ENCODE measurements around the gene C1QTNF8. TPM values are rescaled to one million over a fixed set of nuclear protein-coding genes. Genes with fewer than 3 reads are reported as not detected.

The C1QTNF8 gene
- total RNA-seq, 2 experiments from 2014 or later = not detected

- Mint-ChIP-seq H3K4me3 (no peak overlapping the region), H3K36me3 (peaks cover 4% of the 10 kb centered on the region), H3K4me1 (peaks cover 5% of the 10 kb centered on the region), H3K9me3 (ENCODE audit: low read depth) (no peaks in the 10 kb centered on the region), H3K27me3 (peaks cover 25% of the 10 kb centered on the region), H3K27ac (no peak overlapping the region)
- no peak for ATAC-seq
- no peak for DNase-seq
- CTCF ChIA-PET = no interaction called here
Observed at GRCh38 chr16:1066584-1067172, 29.4 kb downstream of the C1QTNF8 start.

DNA sequence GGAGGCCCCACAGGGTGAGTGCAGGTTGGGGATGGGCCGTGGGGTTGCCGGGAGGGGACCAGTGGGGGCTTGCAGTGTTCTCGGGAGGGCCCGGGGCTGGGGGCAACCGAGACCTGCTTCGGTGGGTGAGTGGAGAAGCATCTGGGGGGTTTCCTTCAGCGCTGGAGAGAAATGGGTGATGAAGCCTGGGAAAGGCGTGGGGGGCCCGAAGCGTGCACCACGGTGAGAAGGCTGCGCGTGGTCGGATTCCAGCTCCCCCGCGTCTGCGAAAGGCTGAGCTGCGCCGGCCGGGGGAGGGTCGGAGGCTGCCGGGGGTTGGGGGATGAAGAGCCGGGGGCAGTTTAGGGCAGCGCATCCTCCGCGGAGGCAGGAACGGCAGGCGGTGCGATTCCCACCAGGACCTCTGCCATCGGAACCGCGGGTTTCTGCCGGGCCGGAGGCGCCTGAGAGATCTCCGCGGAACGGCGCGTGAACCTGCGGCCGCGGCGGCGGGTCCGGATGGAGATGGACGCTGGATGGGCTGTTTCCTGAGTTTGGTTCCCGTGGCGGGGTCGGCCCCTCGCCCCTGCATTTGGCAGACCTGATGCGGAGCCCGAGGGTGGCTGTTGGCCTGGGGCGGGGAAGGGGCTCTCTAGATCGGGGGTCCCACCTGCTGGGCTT lies 30.4 kb downstream of the C1QTNF8 start:
- no peak overlapping the region for H3K4me3 Mint-ChIP-seq
- CTCF ChIA-PET = no interaction called here
- no peak for DNase-seq
- H3K9me3 Mint-ChIP-seq (ENCODE audit: low read depth) = no peaks in the 10 kb centered on the region
- peaks cover 5% of the 10 kb centered on the region for H3K4me1 Mint-ChIP-seq
- peaks cover 23% of the 10 kb centered on the region for H3K27me3 Mint-ChIP-seq
- no peak overlapping the region for H3K27ac Mint-ChIP-seq
- peaks cover 4% of the 10 kb centered on the region for H3K36me3 Mint-ChIP-seq
- no peak for ATAC-seq

DNA sequence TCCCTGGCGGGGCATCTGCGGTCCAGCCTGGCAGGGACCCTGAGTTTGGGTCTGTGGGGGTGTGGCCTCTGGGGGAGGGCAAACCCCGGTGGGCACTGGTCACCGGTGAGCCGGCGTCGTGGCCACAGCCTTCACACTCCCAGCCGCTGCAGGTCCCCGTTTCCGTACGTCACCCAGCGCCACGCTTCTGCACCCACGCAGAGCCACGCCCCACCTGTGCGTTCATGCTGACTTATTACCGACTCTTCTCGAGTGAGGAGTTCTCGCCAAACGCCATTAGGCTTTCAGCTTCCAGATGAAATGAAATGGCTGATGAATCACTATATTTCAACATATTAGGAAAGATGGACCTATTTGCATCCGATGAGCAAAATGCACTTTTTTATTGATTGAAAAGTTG lies 32.3 kb downstream of the C1QTNF8 start:
- peaks cover 4% of the 10 kb centered on the region for H3K9me3 Mint-ChIP-seq (ENCODE audit: low read depth)
- peaks cover 19% of the 10 kb centered on the region for H3K27me3 Mint-ChIP-seq
- H3K36me3 Mint-ChIP-seq = peaks cover 7% of the 10 kb centered on the region
- peaks cover 5% of the 10 kb centered on the region for H3K4me1 Mint-ChIP-seq
- CTCF ChIA-PET = no interaction called here
- DNase-seq (no peak), ATAC-seq (no peak)
- H3K4me3 Mint-ChIP-seq = no peak overlapping the region
- no peak overlapping the region for H3K27ac Mint-ChIP-seq

- Mint-ChIP-seq H3K9me3 (ENCODE audit: low read depth) (peaks cover 4% of the 10 kb centered on the region), H3K4me3 (no peak overlapping the region), H3K27me3 (peaks cover 19% of the 10 kb centered on the region), H3K4me1 (peaks cover 5% of the 10 kb centered on the region), H3K36me3 (peaks cover 7% of the 10 kb centered on the region), H3K27ac (no peak overlapping the region)
- ATAC-seq = no peak
- CTCF ChIA-PET = no interaction called here
- DNase-seq = no peak
Observed at GRCh38 chr16:1062895-1063294, 33.1 kb downstream of the C1QTNF8 start.

DNA sequence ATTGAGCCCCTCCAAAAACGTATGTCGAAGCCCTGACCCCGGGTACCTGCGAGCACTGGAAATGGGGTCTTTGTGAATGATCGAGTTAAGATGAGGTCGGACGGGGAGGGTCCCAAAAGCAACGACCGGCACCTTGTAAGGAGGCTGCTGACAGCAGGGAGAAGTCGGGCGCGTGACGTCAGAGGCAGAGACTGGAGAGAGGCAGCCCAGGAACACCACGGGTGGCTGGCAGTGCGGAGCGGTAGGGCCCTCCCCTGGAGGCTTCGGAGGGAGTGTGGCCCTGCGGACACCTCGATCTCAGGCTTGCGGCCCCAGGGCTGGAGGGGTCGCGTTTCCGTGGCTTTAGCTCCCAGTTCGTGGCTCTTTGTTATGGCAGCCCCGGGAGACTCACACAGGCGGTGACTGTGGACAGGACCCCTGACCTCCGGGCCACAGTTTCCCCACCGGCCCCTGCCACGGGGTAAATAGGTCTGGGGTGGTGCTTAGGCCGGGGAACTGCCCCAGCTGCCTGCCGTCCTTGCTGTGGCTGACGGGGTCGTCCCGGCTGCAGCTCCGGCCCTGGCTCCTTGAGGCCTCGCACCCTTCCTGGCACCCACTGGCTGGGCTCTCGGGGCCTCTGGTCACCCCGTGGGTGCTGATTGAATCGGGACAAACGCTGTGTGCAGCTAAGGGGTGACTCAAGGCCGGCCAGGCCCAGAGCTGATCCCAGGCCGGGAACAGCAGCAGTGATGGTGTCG lies 34.1 kb downstream of the C1QTNF8 start:
- H3K9me3 Mint-ChIP-seq (ENCODE audit: low read depth) = peaks cover 4% of the 10 kb centered on the region
- no peak overlapping the region for H3K4me3 Mint-ChIP-seq
- H3K36me3 Mint-ChIP-seq = peaks cover 3% of the 10 kb centered on the region
- no peak overlapping the region for H3K27ac Mint-ChIP-seq
- no peaks in the 10 kb centered on the region for H3K4me1 Mint-ChIP-seq
- peaks cover 11% of the 10 kb centered on the region for H3K27me3 Mint-ChIP-seq
- DNase-seq (no peak), ATAC-seq (no peak)
- CTCF ChIA-PET = no interaction called here

- Mint-ChIP-seq H3K4me1 (no peaks in the 10 kb centered on the region), H3K36me3 (peaks cover 3% of the 10 kb centered on the region), H3K27me3 (peaks cover 8% of the 10 kb centered on the region), H3K4me3 (no peak overlapping the region), H3K9me3 (ENCODE audit: low read depth) (peaks cover 4% of the 10 kb centered on the region), H3K27ac (no peak overlapping the region)
- DNase-seq = no peak
- ATAC-seq = no peak
- CTCF ChIA-PET = no interaction called here
Observed at GRCh38 chr16:1060416-1061340, 35.4 kb downstream of the C1QTNF8 start.

DNA sequence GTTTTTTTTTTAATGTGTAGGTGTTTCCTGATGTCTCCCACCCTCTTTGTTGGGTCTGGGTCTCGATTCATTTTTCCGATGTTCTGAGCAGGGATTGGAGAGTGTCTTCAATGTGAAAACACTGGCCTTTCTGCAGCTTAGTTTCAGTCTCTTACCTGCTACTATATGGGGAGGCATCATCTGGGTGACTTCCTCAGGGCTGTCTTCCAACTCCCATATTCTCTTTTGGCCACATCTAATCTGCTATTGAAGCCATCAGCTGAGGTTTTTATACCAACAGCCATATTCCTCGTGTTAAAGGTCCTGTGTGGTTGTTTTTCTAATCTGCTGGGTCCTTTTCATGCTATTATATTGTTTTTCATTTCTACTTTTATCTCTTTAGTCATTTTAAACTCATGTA lies 36.7 kb downstream of the C1QTNF8 start:
- H3K4me3 Mint-ChIP-seq = no peak overlapping the region
- ATAC-seq (no peak), DNase-seq (no peak)
- no peaks in the 10 kb centered on the region for H3K4me1 Mint-ChIP-seq
- H3K9me3 Mint-ChIP-seq (ENCODE audit: low read depth) = peaks cover 4% of the 10 kb centered on the region
- CTCF ChIA-PET = interaction anchor here (1.8 kb wide), 1 partner anchor 244 kb away, joined by 5 read pairs; no protein-coding TSS in a partner anchor
- H3K36me3 Mint-ChIP-seq = peaks cover 3% of the 10 kb centered on the region
- no peaks in the 10 kb centered on the region for H3K27me3 Mint-ChIP-seq
- H3K27ac Mint-ChIP-seq = no peak overlapping the region

GRCh38 chr16:1058216-1058615 lies 37.8 kb downstream of the C1QTNF8 start:
- no peak overlapping the region for H3K4me3 Mint-ChIP-seq

GRCh38 chr16:1057252-1057932 lies 38.7 kb downstream of the C1QTNF8 start:
- ATAC-seq (peak; percentile 71), DNase-seq (peak; percentile 59)
- no peaks in the 10 kb centered on the region for H3K4me1 Mint-ChIP-seq
- H3K36me3 Mint-ChIP-seq = peaks cover 3% of the 10 kb centered on the region
- no peak overlapping the region for H3K27ac Mint-ChIP-seq
- peaks cover 4% of the 10 kb centered on the region for H3K9me3 Mint-ChIP-seq (ENCODE audit: low read depth)
- H3K4me3 Mint-ChIP-seq = no peak overlapping the region
- CTCF ChIA-PET = interaction anchor here (0.7 to 1.8 kb wide), 10 partner anchors 10 to 344 kb away, joined by 3 to 6 read pairs (median 4); partner anchors contain the start of genes CHTF18 and RPUSD1
- no peaks in the 10 kb centered on the region for H3K27me3 Mint-ChIP-seq

More at GRCh38 chr16:1058216-1058615, 37.8 kb downstream of the C1QTNF8 start:
- Mint-ChIP-seq H3K36me3 (peaks cover 3% of the 10 kb centered on the region), H3K9me3 (ENCODE audit: low read depth) (peaks cover 4% of the 10 kb centered on the region), H3K4me1 (no peaks in the 10 kb centered on the region), H3K27me3 (no peaks in the 10 kb centered on the region), H3K27ac (no peak overlapping the region)
- DNase-seq = no peak
- CTCF ChIA-PET = interaction anchor here (0.9 to 1.8 kb wide), 7 partner anchors 11 to 243 kb away, joined by 3 to 6 read pairs (median 5); no protein-coding TSS in a partner anchor
- ATAC-seq = no peak

DNA sequence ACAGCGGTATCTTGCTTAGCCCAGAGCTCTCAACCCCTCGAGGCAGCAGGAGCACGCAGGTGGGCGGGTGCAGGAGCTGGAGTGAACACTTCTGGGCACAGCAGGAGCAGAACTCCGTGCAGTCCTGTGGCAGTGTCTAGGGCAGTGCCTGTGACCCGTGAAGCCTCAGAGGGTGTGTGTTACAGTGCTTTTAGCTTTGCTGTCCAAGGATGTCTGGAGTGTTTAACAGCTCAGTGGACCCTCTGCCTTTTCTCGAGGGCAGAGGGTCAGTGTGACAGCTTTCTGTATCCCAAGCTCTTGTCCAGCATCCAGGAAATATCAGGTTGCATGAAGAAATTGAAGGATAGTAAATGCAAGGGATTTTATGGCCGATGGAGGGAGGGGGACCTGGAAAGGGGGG lies 39.8 kb downstream of the C1QTNF8 start:
- Mint-ChIP-seq H3K27me3 (no peaks in the 10 kb centered on the region), H3K36me3 (peaks cover 3% of the 10 kb centered on the region), H3K9me3 (ENCODE audit: low read depth) (peaks cover 4% of the 10 kb centered on the region), H3K27ac (no peak overlapping the region), H3K4me1 (no peaks in the 10 kb centered on the region), H3K4me3 (no peak overlapping the region)
- CTCF ChIA-PET = interaction anchor here (0.8 to 1.6 kb wide), 3 partner anchors 11 to 92 kb away, joined by 3 to 5 read pairs (median 4); no protein-coding TSS in a partner anchor
- ATAC-seq (no peak), DNase-seq (no peak)

DNA sequence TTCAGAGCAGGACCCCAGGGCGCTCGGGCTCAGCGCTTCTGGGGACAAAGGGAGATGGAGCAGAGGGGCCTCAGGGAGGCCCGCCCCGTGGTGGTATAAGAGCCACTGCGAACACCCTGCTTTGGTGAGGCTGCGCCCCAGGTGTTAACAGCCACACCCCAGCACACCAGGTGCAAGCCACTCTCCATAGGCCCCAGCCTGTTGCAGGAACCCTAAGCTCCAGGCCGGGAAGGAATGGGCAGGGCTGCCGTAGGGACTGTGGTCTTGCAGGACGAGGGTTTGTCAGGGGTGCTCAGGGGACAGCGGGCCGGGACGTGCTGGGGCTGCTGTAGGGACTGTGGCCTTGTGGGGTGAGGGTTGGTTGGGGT lies 40.5 kb downstream of the C1QTNF8 start:
- peaks cover 3% of the 10 kb centered on the region for H3K36me3 Mint-ChIP-seq
- H3K4me1 Mint-ChIP-seq = no peaks in the 10 kb centered on the region
- DNase-seq = no peak
- no peak overlapping the region for H3K27ac Mint-ChIP-seq
- no peaks in the 10 kb centered on the region for H3K27me3 Mint-ChIP-seq
- CTCF ChIA-PET = interaction anchor here (0.8 to 1.6 kb wide), 4 partner anchors 10 to 343 kb away, joined by 3 to 5 read pairs (median 4); no protein-coding TSS in a partner anchor
- peaks cover 4% of the 10 kb centered on the region for H3K9me3 Mint-ChIP-seq (ENCODE audit: low read depth)
- no peak overlapping the region for H3K4me3 Mint-ChIP-seq
- no peak for ATAC-seq

- H3K36me3 Mint-ChIP-seq = peaks cover 3% of the 10 kb centered on the region
- H3K4me1 Mint-ChIP-seq = no peaks in the 10 kb centered on the region
- H3K4me3 Mint-ChIP-seq = no peak overlapping the region
- CTCF ChIA-PET = interaction anchor here (1.0 to 1.6 kb wide), 3 partner anchors 91 to 342 kb away, joined by 4 to 5 read pairs (median 4); no protein-coding TSS in a partner anchor
- H3K27ac Mint-ChIP-seq = no peak overlapping the region
- no peaks in the 10 kb centered on the region for H3K27me3 Mint-ChIP-seq
- peaks cover 4% of the 10 kb centered on the region for H3K9me3 Mint-ChIP-seq (ENCODE audit: low read depth)
- DNase-seq = no peak
- no peak for ATAC-seq
Observed at GRCh38 chr16:1054660-1055556, 41.1 kb downstream of the C1QTNF8 start.
